Measurements from ENCODE around the gene OTUD1.

Gene OTUD1

GRCh38 chr10:23467548-23467947 is 28.7 kb downstream of the OTUD1 start:
- DNase-seq (ENCODE audit: low spot score), result no peak

- no peak for DNase-seq (ENCODE audit: low spot score)
Observed at GRCh38 chr10:23469596-23470237, 30.8 kb downstream of the OTUD1 start.

GRCh38 chr10:23472181-23472580 is 33.3 kb downstream of the OTUD1 start:
- DNase-seq (ENCODE audit: low spot score), result no peak

GRCh38 chr10:23474081-23474480 is 35.2 kb downstream of the OTUD1 start:
- DNase-seq (ENCODE audit: low spot score), result no peak

GRCh38 chr10:23474626-23475025 is 35.8 kb downstream of the OTUD1 start:
- no peak for DNase-seq (ENCODE audit: low spot score)

GRCh38 chr10:23478570-23478969 is 39.7 kb downstream of the OTUD1 start:
- no peak for DNase-seq (ENCODE audit: low spot score)

- no peak for DNase-seq (ENCODE audit: low spot score)
Observed at GRCh38 chr10:23479798-23480473, 41.1 kb downstream of the OTUD1 start.

GRCh38 chr10:23481363-23481961 is 42.6 kb downstream of the OTUD1 start:
- no peak for DNase-seq (ENCODE audit: low spot score)

- no peak for DNase-seq (ENCODE audit: low spot score)
Observed at GRCh38 chr10:23490115-23490514, 51.2 kb downstream of the OTUD1 start.

All from iPS-NIHi11 (cell line).